Uterus (tissue), 4 donors: Measurements from ENCODE around the gene NKD2. TPM values are rescaled to one million over a fixed set of nuclear protein-coding genes. Genes with fewer than 3 reads are reported as not detected.

Experiments
- DNase-seq, 2 donors: peaks; one replicate each; pipeline ENCODE4 v3.0.0-alpha.2; 2019 to 2020
- H3K27ac ChIP-seq, 2 donors: fragments of 200-600 bp; sonication (generic); 1 replicate in 1 of 2; 2 replicates in 1 of 2; pipeline ENCODE4 v1.5.1; 2016 to 2018
- H3K27me3 ChIP-seq, 2 donors: fragments of 200-600 bp; sonication (generic); one replicate each; pipeline ENCODE4 v1.5.1; 2018 to 2019; ENCODE audit warnings: control low read depth in 1 of 2
- H3K36me3 ChIP-seq, 2 donors: fragments of 200-600 bp; sonication (generic); one replicate each; pipeline ENCODE4 v1.5.1; 2019; ENCODE audit warnings: control low read depth in 1 of 2
- H3K4me1 ChIP-seq, 2 donors: fragments of 200-600 bp; sonication (generic); one replicate each; pipeline ENCODE4 v1.5.1; 2018 to 2019; ENCODE audit warnings: control low read depth in 1 of 2
- H3K4me3 ChIP-seq, 2 donors: fragments of 200-600 bp; sonication (generic); 1 replicate in 1 of 2; 2 replicates in 1 of 2; pipeline ENCODE4 v1.5.1; 2018 to 2019; ENCODE audit warnings: mild to moderate bottlenecking in 1 of 2
- H3K9me3 ChIP-seq, 2 donors: fragments of 200-600 bp; sonication (generic); one replicate each; pipeline ENCODE4 v1.5.1; 2019; ENCODE audit warnings: control low read depth in 1 of 2
- POLR2A ChIP-seq, 2 donors: fragments of 450-650 bp; IDR thresholded peaks; one replicate each; pipeline ENCODE4 v1.6.1; 2016; ENCODE audit warnings: antibody characterized with exemption in 2 of 2, mild to moderate bottlenecking in 1 of 2, moderate library complexity in 1 of 2
- intact Hi-C: fragments of 100-400 bp; cut with DNase I; formaldehyde crosslinking; loops from one replicate; pipeline ENCODE4 v1.15.1; 2023; ENCODE audit warnings: low total_unique reads
- total RNA-seq, 4 donors: library from RNA; depleted of rRNA in 3 of 4; stranded (reverse); fragments of >200 nt in 3 of 4; gene quantifications; one replicate each; pipeline versions ENCODE4 v1.1.0 to v1.2.4, GENCODE V29; 2014 to 2023
- TF ChIP-seq, protein P1 (sequence below), 4 experiments: fragments of 200-600 bp in 2 of 4; fragments of 450-650 bp in 2 of 4; sonication (generic) in 2 of 4; IDR thresholded peaks; one replicate each; pipeline ENCODE4 v1.5.1; 2016 to 2019; ENCODE audit warnings: antibody characterized with exemption in 4 of 4, mild to moderate bottlenecking in 2 of 4, moderate library complexity in 1 of 4
- donor health status: DM: yes; HTN: yes; CAD: no.

The NKD2 gene, protein sequence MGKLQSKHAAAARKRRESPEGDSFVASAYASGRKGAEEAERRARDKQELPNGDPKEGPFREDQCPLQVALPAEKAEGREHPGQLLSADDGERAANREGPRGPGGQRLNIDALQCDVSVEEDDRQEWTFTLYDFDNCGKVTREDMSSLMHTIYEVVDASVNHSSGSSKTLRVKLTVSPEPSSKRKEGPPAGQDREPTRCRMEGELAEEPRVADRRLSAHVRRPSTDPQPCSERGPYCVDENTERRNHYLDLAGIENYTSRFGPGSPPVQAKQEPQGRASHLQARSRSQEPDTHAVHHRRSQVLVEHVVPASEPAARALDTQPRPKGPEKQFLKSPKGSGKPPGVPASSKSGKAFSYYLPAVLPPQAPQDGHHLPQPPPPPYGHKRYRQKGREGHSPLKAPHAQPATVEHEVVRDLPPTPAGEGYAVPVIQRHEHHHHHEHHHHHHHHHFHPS
- total RNA-seq, result 10 to 100 TPM in 1 of 4 donors, 1 to 10 TPM in 1, not detected in 2; 2.5 to 11.1 TPM

DNA sequence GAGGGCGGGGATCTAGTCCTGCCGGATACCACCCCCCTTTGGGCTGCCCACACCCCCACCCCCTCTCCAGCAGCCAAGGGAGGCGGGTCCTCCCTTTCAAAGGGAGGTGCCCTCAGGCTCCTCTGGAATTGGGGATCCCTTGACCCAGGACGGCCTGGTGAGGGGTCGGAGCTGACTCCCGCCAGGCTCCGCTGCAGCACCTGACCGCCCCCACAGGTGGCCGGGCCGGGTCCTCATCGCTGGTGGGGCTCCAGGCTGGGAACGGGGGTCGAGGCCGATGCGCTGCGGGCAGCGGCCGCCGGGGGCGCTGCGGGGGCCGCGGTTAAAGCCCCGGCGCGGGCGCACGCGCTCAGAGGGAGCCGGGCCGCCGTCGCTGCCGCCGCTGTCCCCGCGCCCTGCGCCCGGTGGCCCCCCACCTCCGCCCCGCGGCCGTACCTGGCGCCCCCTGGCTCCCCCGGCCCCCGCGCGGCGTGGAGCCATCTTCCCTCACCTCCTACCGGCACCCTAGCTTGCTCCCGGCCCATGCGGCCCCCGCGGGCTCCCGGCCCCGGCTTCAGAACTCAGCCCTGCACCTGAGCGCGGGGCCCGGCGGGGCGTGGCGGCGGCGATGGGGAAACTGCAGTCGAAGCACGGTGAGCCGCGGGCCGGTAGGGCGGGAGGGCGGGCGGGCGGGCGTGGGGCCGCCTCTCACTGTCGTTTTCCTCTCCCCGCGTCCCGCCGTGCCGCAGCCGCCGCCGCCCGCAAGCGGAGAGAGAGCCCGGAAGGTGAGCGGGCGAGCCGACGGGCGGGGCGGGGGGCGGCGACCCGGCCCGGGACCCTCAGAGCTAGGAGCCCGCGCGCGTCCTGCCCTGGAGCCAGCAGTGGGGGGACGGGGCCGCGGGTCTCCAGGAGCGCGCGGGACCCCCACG lies at the start of gene NKD2:
TSS of gene NKD2 (plus strand) at position 352 of the 908 bp plus-strand sequence. CDS start at position 608, 256 bp downstream.
- intact Hi-C loops, result no loop called here
- no peak within 1 kb of the TSS for H3K27ac ChIP-seq
- peaks cover 4 to 9% of the 10 kb centered on the region in 2 donors for H3K27me3 ChIP-seq
- no peak for TF ChIP-seq POLR2A (IDR thresholded peaks at IDR 0.05)
- TF ChIP-seq, protein P1, sequence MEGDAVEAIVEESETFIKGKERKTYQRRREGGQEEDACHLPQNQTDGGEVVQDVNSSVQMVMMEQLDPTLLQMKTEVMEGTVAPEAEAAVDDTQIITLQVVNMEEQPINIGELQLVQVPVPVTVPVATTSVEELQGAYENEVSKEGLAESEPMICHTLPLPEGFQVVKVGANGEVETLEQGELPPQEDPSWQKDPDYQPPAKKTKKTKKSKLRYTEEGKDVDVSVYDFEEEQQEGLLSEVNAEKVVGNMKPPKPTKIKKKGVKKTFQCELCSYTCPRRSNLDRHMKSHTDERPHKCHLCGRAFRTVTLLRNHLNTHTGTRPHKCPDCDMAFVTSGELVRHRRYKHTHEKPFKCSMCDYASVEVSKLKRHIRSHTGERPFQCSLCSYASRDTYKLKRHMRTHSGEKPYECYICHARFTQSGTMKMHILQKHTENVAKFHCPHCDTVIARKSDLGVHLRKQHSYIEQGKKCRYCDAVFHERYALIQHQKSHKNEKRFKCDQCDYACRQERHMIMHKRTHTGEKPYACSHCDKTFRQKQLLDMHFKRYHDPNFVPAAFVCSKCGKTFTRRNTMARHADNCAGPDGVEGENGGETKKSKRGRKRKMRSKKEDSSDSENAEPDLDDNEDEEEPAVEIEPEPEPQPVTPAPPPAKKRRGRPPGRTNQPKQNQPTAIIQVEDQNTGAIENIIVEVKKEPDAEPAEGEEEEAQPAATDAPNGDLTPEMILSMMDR (IDR thresholded peaks at IDR 0.05), result peak in 3 of 4 experiments; percentile 45 to 60 (median 53)
- DNase-seq, result peak; percentile 14 to 29
- H3K4me3 ChIP-seq, result peak within 1 kb of the TSS in 1 of 2 donors; percentile 27
- H3K9me3 ChIP-seq, result no peaks in the 10 kb centered on the region
- no peaks in the 10 kb centered on the region for H3K36me3 ChIP-seq
- H3K4me1 ChIP-seq, result peaks cover 0 to 9% of the 10 kb centered on the region in 2 donors

DNA sequence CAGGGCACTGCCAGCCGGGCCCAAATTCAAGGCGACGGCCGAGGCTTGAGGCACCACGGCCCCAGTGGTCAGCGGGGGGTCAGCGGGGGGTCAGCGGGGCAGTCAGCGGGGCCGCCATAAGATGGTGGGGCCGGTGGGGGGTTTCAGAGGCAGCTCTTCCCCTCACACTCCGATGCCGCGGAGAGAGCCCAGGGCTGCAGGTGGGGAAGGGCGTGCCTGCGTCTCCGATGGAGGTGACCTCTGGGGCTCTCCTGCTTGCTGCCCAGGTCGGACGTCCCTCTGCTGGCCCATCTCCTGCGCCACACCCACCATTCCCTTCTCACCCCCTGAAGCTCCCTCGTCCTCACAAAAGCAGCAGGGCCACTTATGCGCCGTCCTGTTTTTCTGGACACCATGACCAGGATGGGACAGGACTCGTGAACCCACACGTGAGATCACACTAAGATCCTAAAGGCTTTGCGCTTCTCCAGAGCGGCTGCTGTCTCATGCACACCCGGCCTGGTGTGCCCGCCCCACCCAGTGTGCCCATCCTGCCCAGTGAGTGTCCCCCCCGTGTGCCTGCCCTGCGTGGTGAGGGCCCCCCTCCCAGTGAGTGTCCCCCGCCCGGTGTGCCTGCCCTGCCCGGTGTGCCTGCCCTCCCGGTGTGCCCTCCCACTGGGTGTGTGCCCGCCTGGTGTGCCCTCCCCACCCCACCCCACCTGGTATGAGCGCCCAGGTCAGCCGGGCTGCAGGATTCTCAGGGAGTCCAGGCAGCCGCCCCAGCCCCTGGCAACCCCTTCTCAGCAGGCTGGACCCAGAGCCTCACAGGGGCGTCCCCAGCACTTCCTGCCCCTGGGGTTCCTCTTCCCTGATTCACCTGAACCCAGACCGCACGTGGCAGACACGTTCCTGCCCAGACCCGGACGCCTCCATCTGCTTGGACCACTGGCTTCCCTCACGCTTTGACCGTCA lies 48.7 kb upstream of the NKD2 start:
- intact Hi-C loops, result no loop called here
- DNase-seq, result no peak
- no peak overlapping the region for H3K27ac ChIP-seq
- no peaks in the 10 kb centered on the region for H3K27me3 ChIP-seq
- no peak overlapping the region for H3K4me3 ChIP-seq
- no peaks in the 10 kb centered on the region for H3K36me3 ChIP-seq
- TF ChIP-seq, protein P1 (IDR thresholded peaks at IDR 0.05), result no peak
- no peak for TF ChIP-seq POLR2A (IDR thresholded peaks at IDR 0.05)
- no peaks in the 10 kb centered on the region for H3K9me3 ChIP-seq
- peaks cover 0 to 7% of the 10 kb centered on the region in 2 donors for H3K4me1 ChIP-seq

DNA sequence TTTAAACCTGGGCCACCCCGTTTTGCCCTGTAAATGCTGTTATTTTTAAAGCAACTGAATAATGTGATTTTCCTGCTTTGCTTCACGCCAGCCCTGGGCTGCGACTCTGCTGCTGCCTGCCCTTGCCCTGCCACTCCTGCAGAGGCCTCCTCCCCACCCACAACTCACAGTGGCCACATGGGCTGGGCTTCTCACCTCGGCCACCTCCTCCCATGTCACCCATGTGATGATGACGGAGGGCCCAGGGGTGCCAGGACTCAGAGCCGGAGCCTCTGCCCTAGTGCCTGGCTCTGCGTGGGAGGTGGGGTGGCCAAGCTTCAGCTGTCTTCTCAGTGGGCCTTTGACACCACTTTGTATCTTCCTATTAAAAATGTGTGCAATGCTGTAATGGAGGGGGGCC lies 48.1 kb upstream of the NKD2 start:
- Histone ChIP-seq H3K36me3 (no peaks in the 10 kb centered on the region), H3K27ac (no peak overlapping the region), H3K4me1 (peaks cover 0 to 7% of the 10 kb centered on the region in 2 donors), H3K4me3 (no peak overlapping the region), H3K9me3 (no peaks in the 10 kb centered on the region), H3K27me3 (no peaks in the 10 kb centered on the region)
- TF ChIP-seq POLR2A (IDR thresholded peaks at IDR 0.05), result no peak
- TF ChIP-seq, protein P1 (IDR thresholded peaks at IDR 0.05), result no peak
- DNase-seq, result no peak
- intact Hi-C loops, result no loop called here

DNA sequence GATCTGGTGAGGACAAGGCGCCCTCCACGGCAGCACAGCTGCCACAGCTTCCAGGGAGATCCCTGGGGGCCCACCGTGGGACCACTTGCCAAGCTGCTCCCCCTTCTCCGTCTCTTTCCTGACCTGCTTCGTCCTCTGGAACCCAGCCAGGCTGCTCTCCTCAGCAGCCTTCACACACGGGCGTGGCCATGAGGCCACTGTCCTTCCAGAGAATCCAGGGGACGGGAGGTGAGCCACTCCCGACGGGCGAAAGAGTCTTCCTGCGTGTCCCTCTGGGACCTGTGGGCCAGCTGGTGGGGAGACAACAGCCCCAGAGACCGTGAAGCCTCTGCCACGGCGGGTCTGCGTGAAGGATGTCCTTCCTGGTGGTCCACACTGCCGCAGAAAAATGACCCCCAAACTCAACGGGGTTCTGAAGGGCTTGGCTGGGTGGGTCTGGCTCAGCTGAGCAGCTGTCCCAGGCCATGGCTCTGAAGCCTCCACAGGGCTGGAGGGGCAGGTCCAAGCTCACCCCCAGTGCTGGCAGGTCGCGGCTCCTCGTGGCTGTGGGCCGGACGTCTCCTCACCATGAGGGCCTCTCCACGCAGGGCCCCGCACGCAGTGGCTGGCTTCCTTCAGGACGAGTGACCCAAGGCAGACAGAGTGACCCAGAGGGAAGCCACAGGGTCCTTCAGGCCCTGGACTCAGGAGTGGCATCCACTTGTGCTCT lies 47.4 kb upstream of the NKD2 start:
- intact Hi-C loops, result no loop called here
- Histone ChIP-seq H3K4me3 (no peak overlapping the region), H3K9me3 (no peaks in the 10 kb centered on the region), H3K27ac (no peak overlapping the region), H3K27me3 (no peaks in the 10 kb centered on the region), H3K4me1 (peaks cover 0 to 7% of the 10 kb centered on the region in 2 donors), H3K36me3 (no peaks in the 10 kb centered on the region)
- no peak for TF ChIP-seq POLR2A (IDR thresholded peaks at IDR 0.05)
- TF ChIP-seq, protein P1 (IDR thresholded peaks at IDR 0.05), result no peak
- DNase-seq, result no peak
